Measurements from ENCODE around the gene CAST.

CAST gene

DNA sequence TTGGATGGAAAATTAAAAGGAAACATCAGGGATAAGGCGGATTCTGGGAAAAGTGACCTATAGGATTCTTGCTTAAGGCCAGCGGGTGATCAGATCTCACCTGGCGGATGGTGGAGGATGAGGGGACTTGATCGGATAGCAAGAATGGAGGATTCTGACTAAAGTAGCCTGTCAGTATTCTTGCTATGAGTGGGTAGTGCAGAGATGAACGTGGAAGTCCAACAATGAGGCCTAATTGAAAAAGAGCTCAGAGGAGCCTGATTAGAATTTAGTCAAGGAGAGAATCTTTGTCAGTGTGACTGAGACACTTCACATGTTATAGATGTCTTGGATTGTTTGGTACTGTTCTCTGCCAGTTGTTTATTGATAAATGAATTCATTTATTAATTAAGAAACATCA lies 24.9 kb downstream of the CAST start:
- H3K4me3 ChIP-seq (ENCODE audit: low read depth, low read length), result no peak overlapping the region

GRCh38 chr5:96687812-96688453 lies 25.8 kb downstream of the CAST start:
- 0 out of 2 replicates have a peak overlapping the region, but pooled peaks have one; percentile 21 for H3K4me3 ChIP-seq (ENCODE audit: low read depth, low read length)
- TF ChIP-seq CTCF (IDR thresholded peaks at IDR 0.05; ENCODE audit: low read depth, low read length), result peak; percentile 27; the same call in 1 of the 2 replicates

More for the DNA sequence above, 24.9 kb downstream of the CAST start:
- TF ChIP-seq CTCF (IDR thresholded peaks at IDR 0.05; ENCODE audit: low read depth, low read length), result no peak

DNA sequence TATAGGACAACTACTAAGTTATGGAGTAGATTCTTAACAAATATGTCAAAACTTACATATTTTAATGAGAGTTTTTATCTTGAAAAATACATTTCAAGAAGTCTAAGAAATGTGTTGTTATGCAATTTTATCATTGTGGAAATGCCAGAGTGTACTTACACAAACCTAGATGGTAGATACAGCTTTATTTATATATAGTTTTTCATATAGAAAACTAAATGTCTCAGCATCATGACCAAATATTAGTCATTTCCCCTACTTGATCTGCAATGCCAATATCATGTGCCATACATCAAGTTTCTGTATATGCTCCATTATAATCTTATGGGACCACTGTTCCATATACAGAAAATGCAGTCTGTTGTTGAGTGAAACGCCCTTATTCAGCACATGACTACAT lies 28.7 kb downstream of the CAST start:
- H3K4me3 ChIP-seq (ENCODE audit: low read depth, low read length), result no peak overlapping the region
- no peak for TF ChIP-seq CTCF (IDR thresholded peaks at IDR 0.05; ENCODE audit: low read depth, low read length)

GRCh38 chr5:96691503-96692303 lies 29.5 kb downstream of the CAST start:
- no peak for TF ChIP-seq CTCF (IDR thresholded peaks at IDR 0.05; ENCODE audit: low read depth, low read length)
- no peak overlapping the region for H3K4me3 ChIP-seq (ENCODE audit: low read depth, low read length)

GRCh38 chr5:96692441-96692840 lies 30.3 kb downstream of the CAST start:
- TF ChIP-seq CTCF (IDR thresholded peaks at IDR 0.05; ENCODE audit: low read depth, low read length), result no peak

GRCh38 chr5:96699186-96699820 lies 37.1 kb downstream of the CAST start:
- no peak overlapping the region for H3K4me3 ChIP-seq (ENCODE audit: low read depth, low read length)
- TF ChIP-seq CTCF (IDR thresholded peaks at IDR 0.05; ENCODE audit: low read depth, low read length), result no peak

More at GRCh38 chr5:96692441-96692840, 30.3 kb downstream of the CAST start:
- H3K4me3 ChIP-seq (ENCODE audit: low read depth, low read length), result no peak overlapping the region
